ENCODE results near the gene KDM4B. TPM values are rescaled to one million over a fixed set of nuclear protein-coding genes. Genes with fewer than 3 reads are reported as not detected.

Gene KDM4B
- total and polyA plus RNA-seq, 4 donors: 3.2 to 19.7 (median 12.9) TPM

DNA sequence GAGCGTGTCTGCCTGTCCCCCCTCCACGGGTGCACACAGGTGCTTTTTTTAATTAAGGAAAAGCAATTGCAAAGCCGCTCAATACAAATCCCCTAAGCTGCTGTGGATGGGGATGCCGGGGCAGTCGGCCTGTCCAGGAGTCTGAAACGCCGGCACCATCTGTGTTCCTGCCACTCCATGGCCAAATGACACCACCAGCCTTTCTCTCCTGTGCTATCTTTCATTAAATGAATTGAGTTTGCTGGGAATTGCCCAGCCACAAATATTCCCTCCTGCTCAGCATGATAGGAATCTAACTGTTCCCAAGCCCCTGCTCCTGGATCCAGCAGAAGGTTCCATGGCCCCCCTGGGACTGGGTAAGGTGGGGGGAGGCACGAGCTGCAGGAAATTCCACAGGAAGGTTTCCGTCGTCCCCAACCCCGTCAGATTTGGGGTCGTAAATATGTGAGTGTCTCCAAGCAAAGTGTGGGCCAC is 139.2 kb downstream of the KDM4B start:
- no peaks in the 10 kb centered on the region for H3K27me3 ChIP-seq (ENCODE audit: control insufficient read depth in 4 of 4, insufficient read depth in 4 of 4, low read length in 3 of 4)
- H3K27ac ChIP-seq (ENCODE audit: low read depth in 1 of 2, low read length in 2 of 2): no peak overlapping the region
- no peak for TF ChIP-seq TAF1 (conservative IDR thresholded peaks at IDR 0.05)
- no peak for TF ChIP-seq SP1 (IDR thresholded peaks at IDR 0.05)
- TF ChIP-seq, protein P1, sequence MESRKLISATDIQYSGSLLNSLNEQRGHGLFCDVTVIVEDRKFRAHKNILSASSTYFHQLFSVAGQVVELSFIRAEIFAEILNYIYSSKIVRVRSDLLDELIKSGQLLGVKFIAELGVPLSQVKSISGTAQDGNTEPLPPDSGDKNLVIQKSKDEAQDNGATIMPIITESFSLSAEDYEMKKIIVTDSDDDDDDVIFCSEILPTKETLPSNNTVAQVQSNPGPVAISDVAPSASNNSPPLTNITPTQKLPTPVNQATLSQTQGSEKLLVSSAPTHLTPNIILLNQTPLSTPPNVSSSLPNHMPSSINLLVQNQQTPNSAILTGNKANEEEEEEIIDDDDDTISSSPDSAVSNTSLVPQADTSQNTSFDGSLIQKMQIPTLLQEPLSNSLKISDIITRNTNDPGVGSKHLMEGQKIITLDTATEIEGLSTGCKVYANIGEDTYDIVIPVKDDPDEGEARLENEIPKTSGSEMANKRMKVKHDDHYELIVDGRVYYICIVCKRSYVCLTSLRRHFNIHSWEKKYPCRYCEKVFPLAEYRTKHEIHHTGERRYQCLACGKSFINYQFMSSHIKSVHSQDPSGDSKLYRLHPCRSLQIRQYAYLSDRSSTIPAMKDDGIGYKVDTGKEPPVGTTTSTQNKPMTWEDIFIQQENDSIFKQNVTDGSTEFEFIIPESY (IDR thresholded peaks at IDR 0.05): no peak
- TF ChIP-seq, protein P2, sequence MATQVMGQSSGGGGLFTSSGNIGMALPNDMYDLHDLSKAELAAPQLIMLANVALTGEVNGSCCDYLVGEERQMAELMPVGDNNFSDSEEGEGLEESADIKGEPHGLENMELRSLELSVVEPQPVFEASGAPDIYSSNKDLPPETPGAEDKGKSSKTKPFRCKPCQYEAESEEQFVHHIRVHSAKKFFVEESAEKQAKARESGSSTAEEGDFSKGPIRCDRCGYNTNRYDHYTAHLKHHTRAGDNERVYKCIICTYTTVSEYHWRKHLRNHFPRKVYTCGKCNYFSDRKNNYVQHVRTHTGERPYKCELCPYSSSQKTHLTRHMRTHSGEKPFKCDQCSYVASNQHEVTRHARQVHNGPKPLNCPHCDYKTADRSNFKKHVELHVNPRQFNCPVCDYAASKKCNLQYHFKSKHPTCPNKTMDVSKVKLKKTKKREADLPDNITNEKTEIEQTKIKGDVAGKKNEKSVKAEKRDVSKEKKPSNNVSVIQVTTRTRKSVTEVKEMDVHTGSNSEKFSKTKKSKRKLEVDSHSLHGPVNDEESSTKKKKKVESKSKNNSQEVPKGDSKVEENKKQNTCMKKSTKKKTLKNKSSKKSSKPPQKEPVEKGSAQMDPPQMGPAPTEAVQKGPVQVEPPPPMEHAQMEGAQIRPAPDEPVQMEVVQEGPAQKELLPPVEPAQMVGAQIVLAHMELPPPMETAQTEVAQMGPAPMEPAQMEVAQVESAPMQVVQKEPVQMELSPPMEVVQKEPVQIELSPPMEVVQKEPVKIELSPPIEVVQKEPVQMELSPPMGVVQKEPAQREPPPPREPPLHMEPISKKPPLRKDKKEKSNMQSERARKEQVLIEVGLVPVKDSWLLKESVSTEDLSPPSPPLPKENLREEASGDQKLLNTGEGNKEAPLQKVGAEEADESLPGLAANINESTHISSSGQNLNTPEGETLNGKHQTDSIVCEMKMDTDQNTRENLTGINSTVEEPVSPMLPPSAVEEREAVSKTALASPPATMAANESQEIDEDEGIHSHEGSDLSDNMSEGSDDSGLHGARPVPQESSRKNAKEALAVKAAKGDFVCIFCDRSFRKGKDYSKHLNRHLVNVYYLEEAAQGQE (IDR thresholded peaks at IDR 0.05): no peak
- no peak for TF ChIP-seq HNF4G (IDR thresholded peaks at IDR 0.05)
- no peak for TF ChIP-seq RAD21 (IDR thresholded peaks at IDR 0.05)
- no peak for TF ChIP-seq FOXA2 (IDR thresholded peaks at IDR 0.05)
- no peak for TF ChIP-seq RXRA (IDR thresholded peaks at IDR 0.05)
- TF ChIP-seq, protein P3, sequence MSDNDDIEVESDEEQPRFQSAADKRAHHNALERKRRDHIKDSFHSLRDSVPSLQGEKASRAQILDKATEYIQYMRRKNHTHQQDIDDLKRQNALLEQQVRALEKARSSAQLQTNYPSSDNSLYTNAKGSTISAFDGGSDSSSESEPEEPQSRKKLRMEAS (IDR thresholded peaks at IDR 0.05): no peak
- TF ChIP-seq EGR1 (IDR thresholded peaks at IDR 0.05; ENCODE audit: low read depth in 2 of 2): no peak
- TF ChIP-seq ATF3 (IDR thresholded peaks at IDR 0.05): no peak
- TF ChIP-seq HNF4A (conservative IDR thresholded peaks at IDR 0.05): no peak
- no peak for TF ChIP-seq YY1 (IDR thresholded peaks at IDR 0.05)
- no peak for TF ChIP-seq GABPA (IDR thresholded peaks at IDR 0.05 in 1 of 2, conservative IDR thresholded peaks at IDR 0.05 in 1 of 2)
- TF ChIP-seq FOXA1 (IDR thresholded peaks at IDR 0.05): no peak
- H3K4me3 ChIP-seq (ENCODE audit: low read depth in 1 of 3, low read length in 3 of 3): no peak overlapping the region
- no peak for DNase-seq (ENCODE audit: low spot score)
- peaks cover 4 to 24% (median 21%) of the 10 kb centered on the region in 4 donors for H3K4me1 ChIP-seq (ENCODE audit: control insufficient read depth in 4 of 4, insufficient read depth in 4 of 4, low read length in 3 of 4)
- no peak overlapping the region for H3K9ac ChIP-seq (ENCODE audit: low read depth in 1 of 2, low read length in 2 of 2)
- WGBS: 92% methylated on average over 12 of the region's 12 CpGs
- peaks cover 5 to 30% (median 8%) of the 10 kb centered on the region in 4 donors for H3K36me3 ChIP-seq (ENCODE audit: control insufficient read depth in 4 of 4, insufficient read depth in 3 of 4, low read depth in 1 of 4, low read length in 3 of 4)
- no peaks in the 10 kb centered on the region for H3K9me3 ChIP-seq (ENCODE audit: control insufficient read depth in 4 of 4, low read length in 3 of 4)

GRCh38 chr19:5108866-5109265 is 140.0 kb downstream of the KDM4B start:
- Histone ChIP-seq H3K27ac (ENCODE audit: low read depth in 1 of 2, low read length in 2 of 2) (no peak overlapping the region), H3K36me3 (ENCODE audit: control insufficient read depth in 4 of 4, insufficient read depth in 3 of 4, low read depth in 1 of 4, low read length in 3 of 4) (peaks cover 5 to 32% (median 8%) of the 10 kb centered on the region in 4 donors), H3K27me3 (ENCODE audit: control insufficient read depth in 4 of 4, insufficient read depth in 4 of 4, low read length in 3 of 4) (no peaks in the 10 kb centered on the region), H3K9ac (ENCODE audit: low read depth in 1 of 2, low read length in 2 of 2) (no peak overlapping the region), H3K4me3 (ENCODE audit: low read depth in 1 of 3, low read length in 3 of 3) (no peak overlapping the region), H3K4me1 (ENCODE audit: control insufficient read depth in 4 of 4, insufficient read depth in 4 of 4, low read length in 3 of 4) (peaks cover 1 to 19% (median 15%) of the 10 kb centered on the region in 4 donors), H3K9me3 (ENCODE audit: control insufficient read depth in 4 of 4, low read length in 3 of 4) (no peaks in the 10 kb centered on the region)
- no peak for TF ChIP-seq NR2F2 (IDR thresholded peaks at IDR 0.05)
- TF ChIP-seq, protein P2 (IDR thresholded peaks at IDR 0.05): no peak
- TF ChIP-seq EGR1 (IDR thresholded peaks at IDR 0.05; ENCODE audit: low read depth in 2 of 2): no peak
- no peak for TF ChIP-seq FOXA1 (IDR thresholded peaks at IDR 0.05)
- TF ChIP-seq TAF1 (conservative IDR thresholded peaks at IDR 0.05): no peak
- no peak for TF ChIP-seq CTCF (IDR thresholded peaks at IDR 0.05; ENCODE audit: low read depth, low read length, missing input control)
- 97% methylated on average over 13 of the region's 13 CpGs for WGBS
- no peak for DNase-seq (ENCODE audit: low spot score)
